H9 (cell line): ENCODE measurements around the gene TRPC4AP. TPM values are rescaled to one million over a fixed set of nuclear protein-coding genes. Genes with fewer than 3 reads are reported as not detected.
A peak's percentile ranks its signal among the peaks of the same experiment; 100 is the strongest.

Source experiments
- DNase-seq: peaks from one replicate; pipeline ENCODE4 v3.0.0-alpha.2; 2017
- H2AFZ ChIP-seq: one replicate; pipeline ENCODE4 v1.6.1; 2013; ENCODE audit warnings: mild to moderate bottlenecking, low read length, control low read depth, moderate library complexity
- H2AK5ac ChIP-seq: 2 replicates; pipeline ENCODE4 v1.6.1; 2013; ENCODE audit warnings: low read length, control low read depth, mixed read lengths; ENCODE audit not compliant: insufficient read length
- H2BK120ac ChIP-seq: one replicate; pipeline ENCODE4 v1.6.1; 2013; ENCODE audit warnings: low read depth, mild to moderate bottlenecking, low read length, control low read depth, inconsistent platforms; ENCODE audit not compliant: poor library complexity, severe bottlenecking
- H2BK12ac ChIP-seq: 2 replicates; pipeline ENCODE4 v1.6.1; 2013; ENCODE audit warnings: low read length, control low read depth, mixed read lengths, low read depth; ENCODE audit not compliant: insufficient read length
- H2BK15ac ChIP-seq: 2 replicates; pipeline ENCODE4 v1.6.1; 2013; ENCODE audit warnings: low read depth, low read length, control low read depth
- H2BK20ac ChIP-seq: one replicate; pipeline ENCODE4 v1.6.1; 2013; ENCODE audit warnings: low read depth, mild to moderate bottlenecking, low read length, control low read depth, inconsistent platforms; ENCODE audit not compliant: poor library complexity, severe bottlenecking
- H2BK5ac ChIP-seq: 2 replicates; pipeline ENCODE4 v1.6.1; 2013; ENCODE audit warnings: low read length, control low read depth, mixed read lengths; ENCODE audit not compliant: insufficient read length
- H3K14ac ChIP-seq: 2 replicates; pipeline ENCODE4 v1.6.1; 2013; ENCODE audit warnings: low read length, control low read depth; ENCODE audit not compliant: insufficient read depth
- H3K18ac ChIP-seq: 2 replicates; pipeline ENCODE4 v1.6.1; 2013; ENCODE audit warnings: low read depth, mild to moderate bottlenecking, mixed read lengths, low read length, control low read depth; ENCODE audit not compliant: insufficient read length
- H3K23ac ChIP-seq: 2 replicates; pipeline ENCODE4 v1.6.1; 2013; ENCODE audit warnings: low read length, control low read depth, mixed read lengths, low read depth; ENCODE audit not compliant: insufficient read length
- H3K23me2 ChIP-seq: 2 replicates; pipeline ENCODE4 v1.6.1; 2013; ENCODE audit warnings: low read depth, mild to moderate bottlenecking, mixed read lengths, low read length, control low read depth; ENCODE audit not compliant: insufficient read length, poor library complexity, severe bottlenecking
- H3K27ac ChIP-seq: 2 replicates; pipeline ENCODE4 v1.5.1; 2013; ENCODE audit warnings: low read length, control low read depth, mixed read lengths, low read depth; ENCODE audit not compliant: insufficient read length
- H3K27me3 ChIP-seq: 2 replicates; pipeline ENCODE4 v1.6.1; 2013; ENCODE audit warnings: low read length, control low read depth, inconsistent platforms; ENCODE audit not compliant: insufficient read depth
- H3K4ac ChIP-seq: 2 replicates; pipeline ENCODE4 v1.6.1; 2013; ENCODE audit warnings: low read depth, mild to moderate bottlenecking, control low read depth, inconsistent platforms, low read length, moderate library complexity
- H3K4me1 ChIP-seq: 2 replicates; pipeline ENCODE4 v1.6.1; 2013; ENCODE audit warnings: low read length, control low read depth, inconsistent platforms; ENCODE audit not compliant: insufficient read depth
- H3K4me2 ChIP-seq: 2 replicates; pipeline ENCODE4 v1.6.1; 2013; ENCODE audit warnings: low read length, control low read depth, mixed read lengths; ENCODE audit not compliant: insufficient read length, insufficient read depth
- H3K56ac ChIP-seq: 2 replicates; pipeline ENCODE4 v1.6.1; 2013; ENCODE audit warnings: low read depth, mild to moderate bottlenecking, mixed read lengths, low read length, control low read depth; ENCODE audit not compliant: insufficient read length
- H3K79me1 ChIP-seq: 2 replicates; pipeline ENCODE4 v1.6.1; 2013; ENCODE audit warnings: low read depth, mild to moderate bottlenecking, moderate library complexity, low read length, control low read depth, inconsistent platforms; ENCODE audit not compliant: insufficient read depth, poor library complexity, severe bottlenecking
- H3K79me2 ChIP-seq: 2 replicates; pipeline ENCODE4 v1.6.1; 2013; ENCODE audit warnings: low read length, control low read depth, inconsistent platforms; ENCODE audit not compliant: insufficient read depth
- H3K9ac ChIP-seq: 2 replicates; pipeline ENCODE4 v1.6.1; 2013; ENCODE audit warnings: low read length, control low read depth, mixed read lengths; ENCODE audit not compliant: insufficient read length; ENCODE audit errors: extremely low read depth
- H3K9me3 ChIP-seq: one replicate; pipeline ENCODE4 v1.6.1; 2013; ENCODE audit warnings: low read depth, low read length, inconsistent platforms; ENCODE audit not compliant: control insufficient read depth
- H3T11ph ChIP-seq: one replicate; pipeline ENCODE4 v1.6.1; 2013; ENCODE audit warnings: mild to moderate bottlenecking, low read length, control low read depth, inconsistent platforms
- H4K20me1 ChIP-seq: one replicate; pipeline ENCODE4 v1.6.1; 2013; ENCODE audit not compliant: control insufficient read depth, insufficient read length, insufficient read depth
- H4K5ac ChIP-seq: 2 replicates; pipeline ENCODE4 v1.6.1; 2013; ENCODE audit warnings: low read depth, mild to moderate bottlenecking, mixed read lengths, low read length, control low read depth; ENCODE audit not compliant: insufficient read length
- H4K8ac ChIP-seq: replicated peaks from 2 replicates; pipeline ENCODE4 v1.6.1; 2013; ENCODE audit warnings: low read length, control low read depth, mixed read lengths, low read depth; ENCODE audit not compliant: insufficient read length
- H4K91ac ChIP-seq: 2 replicates; pipeline ENCODE4 v1.6.1; 2013; ENCODE audit warnings: low read depth, mild to moderate bottlenecking, moderate library complexity, mixed read lengths, low read length, control low read depth; ENCODE audit not compliant: insufficient read length
- H3K27ac Mint-ChIP-seq, 3 experiments: 2 replicates in 2 of 3; 3 replicates in 1 of 3; pipeline ENCODE4 v1.8.0; 2020 to 2021; ENCODE audit warnings: mixed read lengths in 3 of 3, mild to moderate bottlenecking in 1 of 3, moderate library complexity in 1 of 3
- H3K27me3 Mint-ChIP-seq: 2 replicates; pipeline ENCODE4 v1.8.0; 2021; ENCODE audit warnings: low read depth, mild to moderate bottlenecking, moderate library complexity, mixed read lengths
- H3K36me3 Mint-ChIP-seq, 3 experiments: 2 replicates in 2 of 3; 3 replicates in 1 of 3; pipeline ENCODE4 v1.8.0; 2020 to 2021; ENCODE audit warnings: low read depth in 3 of 3, mixed read lengths in 3 of 3; ENCODE audit not compliant: insufficient read depth in 1 of 3
- H3K4me1 Mint-ChIP-seq, 2 experiments: 2 replicates each; pipeline ENCODE4 v1.8.0; 2020; ENCODE audit warnings: mixed read lengths in 2 of 2
- H3K4me3 Mint-ChIP-seq, 2 experiments: 2 replicates in 1 of 2; 3 replicates in 1 of 2; pipeline ENCODE4 v1.8.0; 2020 to 2021; ENCODE audit warnings: mild to moderate bottlenecking in 2 of 2, mixed read lengths in 2 of 2, moderate library complexity in 1 of 2
- H3K9me3 Mint-ChIP-seq, 2 experiments: 2 replicates in 1 of 2; 3 replicates in 1 of 2; pipeline ENCODE4 v1.8.0; 2020; ENCODE audit warnings: mild to moderate bottlenecking in 2 of 2, mixed read lengths in 2 of 2, moderate library complexity in 1 of 2
- CTCF ChIP-seq: fragments of 200-600 bp; sonication (generic); conservative IDR thresholded peaks from 3 replicates; pipeline ENCODE4 v1.8.0; 2021; ENCODE audit warnings: antibody characterized with exemption, mild to moderate bottlenecking
- WGBS: extraction: QIAGEN DNeasy Blood & Tissue Kit; methylation state at CpG from one replicate; pipeline ENCODE4 v1.1.7; 2013; ENCODE audit warnings: missing lambda C conversion rate, low lambda C conversion rate, mixed read lengths; ENCODE audit not compliant: insufficient read length; ENCODE audit errors: extremely low coverage; 5-methylcytosine and 5-hydroxymethylcytosine counted together
- total RNA-seq: library from RNA; stranded (reverse); gene quantifications from 2 replicates; pipeline ENCODE4 v1.2.1, GENCODE V29; 2021

The TRPC4AP gene
- total RNA-seq, 1 experiment from 2014 or later: 93.9 TPM

GRCh38 chr20:35007891-35008290 is 84.7 kb downstream of the TRPC4AP start:
- no peak overlapping the region for H2BK12ac ChIP-seq
- no peak overlapping the region for H2BK5ac ChIP-seq
- H2BK15ac ChIP-seq: no peak overlapping the region
- no peak overlapping the region for H3K4me2 ChIP-seq
- no peak overlapping the region for H4K8ac ChIP-seq
- H3K9me3 Mint-ChIP-seq: no peaks in the 10 kb centered on the region
- no peak overlapping the region for H3K23ac ChIP-seq
- H3T11ph ChIP-seq: no peak overlapping the region
- peaks cover 48 to 96% (median 90%) of the 10 kb centered on the region in 3 experiments for H3K36me3 Mint-ChIP-seq
- H3K4me3 Mint-ChIP-seq: no peak overlapping the region
- H2BK20ac ChIP-seq: no peak overlapping the region
- H3K18ac ChIP-seq: no peak overlapping the region
- H4K5ac ChIP-seq: no peak overlapping the region
- H4K91ac ChIP-seq: no peak overlapping the region
- DNase-seq: peak; percentile 14
- no peak overlapping the region for H2AFZ ChIP-seq
- H3K4ac ChIP-seq: no peak overlapping the region
- no peak overlapping the region for H3K27ac Mint-ChIP-seq
- H2BK120ac ChIP-seq: no peak overlapping the region
- no peaks in the 10 kb centered on the region for H3K79me2 ChIP-seq
- no peak for TF ChIP-seq CTCF
- H4K20me1 ChIP-seq: no peaks in the 10 kb centered on the region
- no peaks in the 10 kb centered on the region for H3K27me3 ChIP-seq
- peaks cover 2 to 4% of the 10 kb centered on the region in 2 experiments; a peak in 1 of 4 replicates for H3K4me1 Mint-ChIP-seq
- H3K23me2 ChIP-seq: no peaks in the 10 kb centered on the region
- H2AK5ac ChIP-seq: no peak overlapping the region
- no peak overlapping the region for H3K14ac ChIP-seq
- no peak overlapping the region for H3K27ac ChIP-seq
- no peaks in the 10 kb centered on the region for H3K79me1 ChIP-seq
- H3K4me1 ChIP-seq: no peaks in the 10 kb centered on the region
- no peak overlapping the region for H3K56ac ChIP-seq
- no CpG with 5 or more reads among the region's 12 CpGs for WGBS
- H3K9me3 ChIP-seq: no peaks in the 10 kb centered on the region
- no peaks in the 10 kb centered on the region for H3K27me3 Mint-ChIP-seq
- no peak overlapping the region for H3K9ac ChIP-seq
